Measurements from ENCODE around the gene CD70. TPM values are rescaled to one million over a fixed set of nuclear protein-coding genes. Genes with fewer than 3 reads are reported as not detected.
A peak's percentile ranks its signal among the peaks of the same experiment; 100 is the strongest.
"Not testable (repeated sequence)": the region's sequence is repeated elsewhere in the genome, so short reads cannot be mapped to it uniquely, and the experiment has no call there.

Gene CD70
- total RNA-seq, 1 experiment from 2014 or later: 2.3 TPM

GRCh38 chr19:6564393-6564792 lies 26.6 kb downstream of the CD70 start:
- ATAC-seq (no peak), DNase-seq (peak; percentile 60)
- H3K4me2 ChIP-seq (ENCODE audit: low read length): no peak overlapping the region
- no peak overlapping the region for H3K4me3 ChIP-seq (ENCODE audit: low read length)
- no peak overlapping the region for H3K27ac ChIP-seq (ENCODE audit: low read length)
- no peaks in the 10 kb centered on the region for H3F3A ChIP-seq (ENCODE audit: low read length, unreplicated experiment)
- CTCF ChIA-PET: interaction anchor here (1.2 kb wide), 1 partner anchor 67 kb away, joined by 3 read pairs; no protein-coding TSS in a partner anchor
- H3K36me3 ChIP-seq (ENCODE audit: low read depth, low read length): no peaks in the 10 kb centered on the region
- no peak overlapping the region for H3K9ac ChIP-seq (ENCODE audit: low read length)
- H3K79me2 ChIP-seq (ENCODE audit: low read length): no peaks in the 10 kb centered on the region
- H3K4me1 ChIP-seq (ENCODE audit: insufficient read depth, low read length): no peaks in the 10 kb centered on the region
- no TSS peak for BruUV-seq (replicated peaks)
- H3K27me3 ChIP-seq (ENCODE audit: low read length): peaks cover 16% of the 10 kb centered on the region; the same call in 1 of the 2 replicates
- no peak for TF ChIP-seq EZH2phosphoT487 (IDR thresholded peaks at IDR 0.05; ENCODE audit: borderline replicate concordance, low read length)
- no peak for TF ChIP-seq EZH2 (IDR thresholded peaks at IDR 0.05; ENCODE audit: low read length, unreplicated experiment)
- TF ChIP-seq CTCF (conservative IDR thresholded peaks at IDR 0.05; ENCODE audit: low read depth, low read length): no peak
- no peaks in the 10 kb centered on the region for H3K9me3 ChIP-seq (ENCODE audit: low read length)
- H2AFZ ChIP-seq (ENCODE audit: low read length): no peak overlapping the region
- no peaks in the 10 kb centered on the region for H3K9me2 ChIP-seq (replicated peaks; ENCODE audit: low read length)
- intact Hi-C loops (cut with micrococcal nuclease): no loop called here
- H4K20me1 ChIP-seq (ENCODE audit: low read length): no peaks in the 10 kb centered on the region
- POLR2A ChIA-PET (ENCODE audit: unreplicated experiment): interaction anchor here (0.6 kb wide), 1 partner anchor 66 kb away, joined by 4 read pairs; no protein-coding TSS in a partner anchor

- H3K4me1 ChIP-seq (ENCODE audit: insufficient read depth, low read length); H3F3A ChIP-seq (ENCODE audit: low read length, unreplicated experiment); H3K9ac ChIP-seq (ENCODE audit: low read length); H3K4me3 ChIP-seq (ENCODE audit: low read length); BruUV-seq (replicated peaks); POLR2A ChIA-PET (ENCODE audit: unreplicated experiment); H3K79me2 ChIP-seq (ENCODE audit: low read length); CTCF ChIA-PET; H2AFZ ChIP-seq (ENCODE audit: low read length); H3K27me3 ChIP-seq (ENCODE audit: low read length); H3K27ac ChIP-seq (ENCODE audit: low read length); H4K20me1 ChIP-seq (ENCODE audit: low read length); H3K4me2 ChIP-seq (ENCODE audit: low read length); H3K36me3 ChIP-seq (ENCODE audit: low read depth, low read length); H3K9me3 ChIP-seq (ENCODE audit: low read length); H3K9me2 ChIP-seq (replicated peaks; ENCODE audit: low read length): not testable (repeated sequence)
- peak; percentile 49; the same call in 1 of the 2 replicates for TF ChIP-seq CTCF (conservative IDR thresholded peaks at IDR 0.05; ENCODE audit: low read depth, low read length)
- intact Hi-C loops (cut with micrococcal nuclease): loop anchor here (1.0 kb wide), 1 partner anchor 71 kb away; no protein-coding TSS in a partner anchor
- DNase-seq (peak; percentile 41), ATAC-seq (peak; percentile 15; the same call in 1 of the 2 replicates)
Observed at GRCh38 chr19:6562437-6562836, 28.5 kb downstream of the CD70 start.

DNA sequence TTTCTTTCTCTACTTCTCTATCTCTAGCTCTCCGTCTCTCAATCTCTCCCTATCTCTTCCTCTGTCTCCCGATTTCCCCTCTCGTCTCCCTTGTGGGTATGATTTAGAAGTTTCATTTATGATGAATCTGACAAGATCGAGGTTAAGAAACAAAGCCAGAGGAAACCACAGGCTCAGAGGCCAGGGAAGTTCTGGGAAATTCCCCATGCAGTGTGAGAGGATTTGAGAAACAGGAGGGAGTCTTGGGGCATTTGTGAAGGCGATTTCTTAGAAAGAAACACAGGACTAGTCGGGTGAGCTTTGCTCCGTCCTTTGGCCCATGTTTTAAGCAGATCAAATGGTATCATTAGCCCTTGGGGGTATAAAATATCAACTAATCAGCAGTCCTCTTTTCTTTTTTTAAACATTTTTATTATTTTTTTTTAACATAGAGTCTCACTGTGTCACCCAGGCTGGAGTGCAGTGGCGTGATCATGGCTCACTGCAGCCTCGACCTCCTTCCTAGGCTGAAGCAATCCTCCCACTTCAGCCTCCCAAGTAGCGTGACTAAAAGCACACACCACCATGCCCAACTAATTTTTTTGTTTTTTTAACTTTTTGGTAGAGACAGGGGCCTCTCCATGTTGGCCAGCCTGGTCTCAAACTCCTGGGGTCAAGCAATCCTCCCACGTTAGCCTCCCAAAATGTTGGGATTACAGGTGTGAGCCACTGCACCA lies 34.3 kb downstream of the CD70 start:
- Histone ChIP-seq H3K27ac (ENCODE audit: low read length) (no peak overlapping the region), H3K4me2 (ENCODE audit: low read length) (peak overlapping the region; percentile 14; the same call in 1 of the 2 replicates), H2AFZ (ENCODE audit: low read length) (peak overlapping the region; percentile 35; the same call in 1 of the 2 replicates)

More for the DNA sequence above, 34.3 kb downstream of the CD70 start:
- H4K20me1 ChIP-seq (ENCODE audit: low read length): no peaks in the 10 kb centered on the region
- ChIA-PET POLR2A (ENCODE audit: unreplicated experiment) (no interaction called here), CTCF (no interaction called here)
- H3K36me3 ChIP-seq (ENCODE audit: low read depth, low read length): no peaks in the 10 kb centered on the region
- no peak overlapping the region for H3K4me3 ChIP-seq (ENCODE audit: low read length)
- H3F3A ChIP-seq (ENCODE audit: low read length, unreplicated experiment): no peaks in the 10 kb centered on the region
- ATAC-seq: no peak
- H3K79me2 ChIP-seq (ENCODE audit: low read length): no peaks in the 10 kb centered on the region
- TF ChIP-seq CTCF (conservative IDR thresholded peaks at IDR 0.05; ENCODE audit: low read depth, low read length) (no peak), EZH2phosphoT487 (IDR thresholded peaks at IDR 0.05; ENCODE audit: borderline replicate concordance, low read length) (no peak), EZH2 (IDR thresholded peaks at IDR 0.05; ENCODE audit: low read length, unreplicated experiment) (no peak)
- no peaks in the 10 kb centered on the region for H3K9me3 ChIP-seq (ENCODE audit: low read length)
- DNase-seq: no peak
- no peaks in the 10 kb centered on the region for H3K27me3 ChIP-seq (ENCODE audit: low read length)
- no peaks in the 10 kb centered on the region for H3K9me2 ChIP-seq (replicated peaks; ENCODE audit: low read length)
- no peak overlapping the region for H3K9ac ChIP-seq (ENCODE audit: low read length)
- BruUV-seq (replicated peaks): no TSS peak
- intact Hi-C loops (cut with micrococcal nuclease): no loop called here
- no peaks in the 10 kb centered on the region for H3K4me1 ChIP-seq (ENCODE audit: insufficient read depth, low read length)

Data from PC-3 (cell line).